Measurements from ENCODE around the gene FRMD4A. TPM values are rescaled to one million over a fixed set of nuclear protein-coding genes. Genes with fewer than 3 reads are reported as not detected.

Gene FRMD4A
- total RNA-seq, 4 donors from 2014 or later, result 5.6 to 34.1 (median 19.4) TPM

GRCh38 chr10:14156104-14156503, 174.6 kb downstream of the FRMD4A start:
- intact Hi-C loops (cut with DNase I; ENCODE audit: low total_unique reads), result no loop called here
- no peak for DNase-seq
- no peak overlapping the region for H3K27ac ChIP-seq
- H3K27me3 ChIP-seq, result peaks cover 0 to 4% of the 10 kb centered on the region in 2 donors
- H3K36me3 ChIP-seq, result no peaks in the 10 kb centered on the region
- no peak for TF ChIP-seq POLR2A (IDR thresholded peaks at IDR 0.05)
- TF ChIP-seq CTCF (IDR thresholded peaks at IDR 0.05), result no peak
- no peaks in the 10 kb centered on the region for H3K4me1 ChIP-seq
- peaks cover 0 to 3% of the 10 kb centered on the region in 2 donors for H3K9me3 ChIP-seq
- H3K4me3 ChIP-seq, result no peak overlapping the region

GRCh38 chr10:14153570-14154055, 177.1 kb downstream of the FRMD4A start:
- no peak for DNase-seq
- peaks cover 0 to 4% of the 10 kb centered on the region in 2 donors for H3K27me3 ChIP-seq
- H3K9me3 ChIP-seq, result peaks cover 0 to 3% of the 10 kb centered on the region in 2 donors
- H3K4me1 ChIP-seq, result no peaks in the 10 kb centered on the region
- intact Hi-C loops (cut with DNase I; ENCODE audit: low total_unique reads), result no loop called here
- H3K4me3 ChIP-seq, result no peak overlapping the region
- H3K27ac ChIP-seq, result no peak overlapping the region
- H3K36me3 ChIP-seq, result no peaks in the 10 kb centered on the region
- TF ChIP-seq POLR2A (IDR thresholded peaks at IDR 0.05), result no peak
- TF ChIP-seq CTCF (IDR thresholded peaks at IDR 0.05), result no peak

- Histone ChIP-seq H3K36me3 (no peaks in the 10 kb centered on the region), H3K27ac (no peak overlapping the region), H3K27me3 (no peaks in the 10 kb centered on the region), H3K4me1 (no peaks in the 10 kb centered on the region), H3K9me3 (peaks cover 0 to 3% of the 10 kb centered on the region in 2 donors), H3K4me3 (no peak overlapping the region)
- intact Hi-C loops (cut with DNase I; ENCODE audit: low total_unique reads), result no loop called here
- no peak for DNase-seq
- TF ChIP-seq POLR2A (IDR thresholded peaks at IDR 0.05) (no peak), CTCF (IDR thresholded peaks at IDR 0.05) (no peak)
Observed at GRCh38 chr10:14151571-14151970, 179.2 kb downstream of the FRMD4A start.

GRCh38 chr10:14150526-14150925, 180.2 kb downstream of the FRMD4A start:
- H3K9me3 ChIP-seq, result peaks cover 0 to 3% of the 10 kb centered on the region in 2 donors
- H3K36me3 ChIP-seq, result no peaks in the 10 kb centered on the region
- no peak overlapping the region for H3K4me3 ChIP-seq
- no peak for TF ChIP-seq POLR2A (IDR thresholded peaks at IDR 0.05)
- TF ChIP-seq CTCF (IDR thresholded peaks at IDR 0.05), result no peak
- no peaks in the 10 kb centered on the region for H3K4me1 ChIP-seq
- no peak overlapping the region for H3K27ac ChIP-seq
- intact Hi-C loops (cut with DNase I; ENCODE audit: low total_unique reads), result no loop called here
- DNase-seq, result no peak
- no peaks in the 10 kb centered on the region for H3K27me3 ChIP-seq

- Histone ChIP-seq H3K9me3 (no peaks in the 10 kb centered on the region), H3K27me3 (no peaks in the 10 kb centered on the region), H3K27ac (no peak overlapping the region), H3K36me3 (no peaks in the 10 kb centered on the region), H3K4me1 (no peaks in the 10 kb centered on the region), H3K4me3 (no peak overlapping the region)
- TF ChIP-seq CTCF (IDR thresholded peaks at IDR 0.05) (no peak), POLR2A (IDR thresholded peaks at IDR 0.05) (no peak)
- intact Hi-C loops (cut with DNase I; ENCODE audit: low total_unique reads), result no loop called here
- DNase-seq, result no peak
Observed at GRCh38 chr10:14146501-14146900, 184.2 kb downstream of the FRMD4A start.

Data from uterus (tissue), 4 donors.